Caco-2 (cell line): Measurements from ENCODE around the gene ADCYAP1R1. TPM values are rescaled to one million over a fixed set of nuclear protein-coding genes. Genes with fewer than 3 reads are reported as not detected.

Experiments
- BruUV-seq: library from RNA; stranded (reverse); fragments of 400-500 nt; replicated peaks from 2 replicates; lab custom pipeline; 2021; lab: Mats Ljungman, UMichigan
- CTCF ChIA-PET: fragments of 300-600 bp; sonication (Branson Sonifier 250); formaldehyde crosslinking; loops from one replicate; lab custom pipeline; 2022; ENCODE audit warnings: antibody characterized with exemption; lab: Charles Lee
- POLR2A ChIA-PET: fragments of 300-600 bp; sonication (Branson Sonifier 250); formaldehyde crosslinking; loops from one replicate; lab custom pipeline; 2022; ENCODE audit warnings: antibody characterized with exemption; lab: Charles Lee
- DNase-seq, 2 experiments: peaks; one replicate each; pipeline versions ENCODE4 v3.0.0 to v3.0.0-alpha.2; 2020 to 2022
- H3K27me3 ChIP-seq: replicated peaks from 2 replicates; pipeline ENCODE4 v1.6.0; 2011; ENCODE audit warnings: low read length; ENCODE audit not compliant: control insufficient read depth, insufficient read depth
- H3K36me3 ChIP-seq: 2 replicates; pipeline ENCODE4 v1.5.1; 2011; ENCODE audit warnings: low read length; ENCODE audit not compliant: control insufficient read depth, insufficient read depth
- H3K4me1 ChIP-seq: fragments of 250-450 bp; sonication (Bioruptor Pico); 2 replicates; pipeline ENCODE4 v1.5.1; 2020; ENCODE audit warnings: mild to moderate bottlenecking
- H3K4me3 ChIP-seq: 2 replicates; pipeline ENCODE4 v1.5.1; 2011; ENCODE audit warnings: low read depth, mild to moderate bottlenecking, control low read depth, low read length
- H3K9me3 ChIP-seq: fragments of 250-450 bp; sonication (Bioruptor Pico); 2 replicates; pipeline ENCODE4 v1.5.1; 2020; ENCODE audit warnings: mild to moderate bottlenecking, moderate library complexity
- H3K27ac Mint-ChIP-seq: one replicate; pipeline ENCODE4 v1.8.0; 2022; ENCODE audit warnings: mixed read lengths; ENCODE audit not compliant: unreplicated experiment
- H3K27me3 Mint-ChIP-seq: one replicate; pipeline ENCODE4 v1.8.0; 2022; ENCODE audit warnings: mixed read lengths; ENCODE audit not compliant: insufficient read depth, unreplicated experiment
- H3K36me3 Mint-ChIP-seq: one replicate; pipeline ENCODE4 v1.8.0; 2022; ENCODE audit warnings: mild to moderate bottlenecking, mixed read lengths; ENCODE audit not compliant: insufficient read depth, unreplicated experiment
- H3K4me1 Mint-ChIP-seq: one replicate; pipeline ENCODE4 v1.8.0; 2022; ENCODE audit warnings: low read depth, mixed read lengths; ENCODE audit not compliant: unreplicated experiment
- H3K4me3 Mint-ChIP-seq: one replicate; pipeline ENCODE4 v1.8.0; 2022; ENCODE audit warnings: mild to moderate bottlenecking, moderate library complexity, mixed read lengths; ENCODE audit not compliant: unreplicated experiment
- H3K9me3 Mint-ChIP-seq: one replicate; pipeline ENCODE4 v1.8.0; 2022; ENCODE audit warnings: mixed read lengths; ENCODE audit not compliant: unreplicated experiment
- intact Hi-C: fragments of 100-400 bp; cut with micrococcal nuclease; formaldehyde crosslinking; loops from one replicate; pipeline ENCODE4 v1.10.0; 2022; ENCODE audit not compliant: unreplicated experiment
- total RNA-seq: library from RNA; stranded (reverse); gene quantifications from 2 replicates; pipeline ENCODE4 v1.2.3, GENCODE V29; 2022
- TF ChIP-seq, protein P1 (sequence below), 2 experiments: fragments of 200-600 bp in 1 of 2; IDR thresholded peaks; 1 replicate in 1 of 2; 2 replicates in 1 of 2; pipeline versions ENCODE4 v1.5.1 to v1.8.0; 2011 to 2022; ENCODE audit warnings: antibody characterized with exemption in 1 of 2, control low read depth in 1 of 2, inconsistent platforms in 1 of 2, low read depth in 1 of 2, low read length in 1 of 2, mild to moderate bottlenecking in 1 of 2, moderate library complexity in 1 of 2; ENCODE audit not compliant: insufficient read depth in 1 of 2, severe bottlenecking in 1 of 2, unreplicated experiment in 1 of 2

Gene ADCYAP1R1
- total RNA-seq, 1 experiment from 2014 or later = not detected

DNA sequence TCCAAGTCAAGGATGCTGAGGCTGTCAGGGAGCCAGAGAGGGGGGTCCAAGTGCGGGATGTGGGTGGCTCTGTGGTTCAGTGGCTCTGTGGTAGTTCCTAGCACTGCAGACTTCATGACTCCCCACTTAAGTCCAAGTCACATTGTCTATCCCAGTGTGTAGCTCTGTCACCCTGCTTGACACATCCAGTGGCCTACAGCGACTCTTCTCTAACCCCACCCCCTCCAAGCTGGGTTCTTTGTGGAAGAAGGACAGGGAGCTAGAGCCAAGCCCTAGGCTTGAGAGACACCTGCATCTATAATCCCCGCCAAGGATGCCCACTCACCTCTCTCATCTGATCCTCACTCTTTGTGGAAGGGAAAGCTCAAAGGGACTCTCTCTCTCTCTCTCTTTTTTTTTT, 57.6 kb downstream of the ADCYAP1R1 start:
- no peak for DNase-seq
- TF ChIP-seq, protein P1, sequence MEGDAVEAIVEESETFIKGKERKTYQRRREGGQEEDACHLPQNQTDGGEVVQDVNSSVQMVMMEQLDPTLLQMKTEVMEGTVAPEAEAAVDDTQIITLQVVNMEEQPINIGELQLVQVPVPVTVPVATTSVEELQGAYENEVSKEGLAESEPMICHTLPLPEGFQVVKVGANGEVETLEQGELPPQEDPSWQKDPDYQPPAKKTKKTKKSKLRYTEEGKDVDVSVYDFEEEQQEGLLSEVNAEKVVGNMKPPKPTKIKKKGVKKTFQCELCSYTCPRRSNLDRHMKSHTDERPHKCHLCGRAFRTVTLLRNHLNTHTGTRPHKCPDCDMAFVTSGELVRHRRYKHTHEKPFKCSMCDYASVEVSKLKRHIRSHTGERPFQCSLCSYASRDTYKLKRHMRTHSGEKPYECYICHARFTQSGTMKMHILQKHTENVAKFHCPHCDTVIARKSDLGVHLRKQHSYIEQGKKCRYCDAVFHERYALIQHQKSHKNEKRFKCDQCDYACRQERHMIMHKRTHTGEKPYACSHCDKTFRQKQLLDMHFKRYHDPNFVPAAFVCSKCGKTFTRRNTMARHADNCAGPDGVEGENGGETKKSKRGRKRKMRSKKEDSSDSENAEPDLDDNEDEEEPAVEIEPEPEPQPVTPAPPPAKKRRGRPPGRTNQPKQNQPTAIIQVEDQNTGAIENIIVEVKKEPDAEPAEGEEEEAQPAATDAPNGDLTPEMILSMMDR (IDR thresholded peaks at IDR 0.05; ENCODE audit: insufficient read depth in 1 of 2, low read depth in 1 of 2, low read length in 1 of 2, severe bottlenecking in 1 of 2, unreplicated experiment in 1 of 2) = no peak
- H3K27me3 ChIP-seq = peaks cover 3% of the 10 kb centered on the region
- ChIA-PET CTCF (interaction anchor here (1.2 kb wide), 1 partner anchor 126 kb away, joined by 3 read pairs; no protein-coding TSS in a partner anchor), POLR2A (no interaction called here)
- Mint-ChIP-seq H3K9me3 (no peaks in the 10 kb centered on the region), H3K36me3 (no peaks in the 10 kb centered on the region), H3K4me3 (no peak overlapping the region), H3K27ac (no peak overlapping the region), H3K27me3 (peaks cover 18% of the 10 kb centered on the region), H3K4me1 (no peaks in the 10 kb centered on the region)
- BruUV-seq = no TSS peak
- H3K36me3 ChIP-seq = no peaks in the 10 kb centered on the region
- H3K4me3 ChIP-seq = no peak overlapping the region
- intact Hi-C loops = no loop called here
- no peaks in the 10 kb centered on the region for H3K9me3 ChIP-seq
- H3K4me1 ChIP-seq = no peaks in the 10 kb centered on the region

DNA sequence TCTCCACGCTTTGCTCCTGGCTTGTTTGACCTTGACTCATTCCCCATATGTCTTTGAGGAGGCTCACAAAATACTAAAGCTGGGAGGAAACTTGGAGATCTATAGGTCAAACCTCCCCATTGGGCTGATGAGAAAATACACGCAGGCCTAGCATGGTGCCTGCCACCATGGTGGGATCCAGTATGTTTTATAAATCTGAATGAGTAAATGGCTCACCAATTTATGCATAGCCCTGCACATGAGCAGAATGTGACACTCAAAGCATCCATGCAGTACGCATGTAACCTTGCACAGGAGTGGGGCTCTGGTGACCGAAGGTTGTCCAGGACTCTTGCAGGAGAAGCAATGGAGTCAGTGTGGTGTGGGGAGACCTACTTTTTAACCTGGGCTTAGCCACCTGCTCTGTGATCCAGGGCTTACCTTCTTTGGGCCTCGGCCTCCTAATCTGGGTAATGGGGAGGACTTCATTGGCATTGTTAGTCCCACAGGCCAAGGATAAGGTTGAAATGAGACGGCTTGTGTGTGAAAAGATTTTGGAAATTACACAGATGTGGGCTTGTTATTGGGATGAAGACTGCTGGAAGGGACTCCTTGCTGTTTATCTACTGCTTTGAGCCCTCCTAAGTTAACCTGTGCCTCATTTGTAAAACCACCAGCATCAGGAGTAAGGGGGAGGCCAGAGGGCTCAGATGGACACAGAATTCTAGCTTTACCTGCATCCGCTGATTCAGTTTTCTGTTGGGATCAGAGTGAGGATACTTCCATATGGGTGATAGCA, 58.4 kb downstream of the ADCYAP1R1 start:
- H3K4me1 Mint-ChIP-seq = no peaks in the 10 kb centered on the region
- peaks cover 14% of the 10 kb centered on the region for H3K27me3 Mint-ChIP-seq
- H3K27ac Mint-ChIP-seq = no peak overlapping the region
- Histone ChIP-seq H3K27me3 (peaks cover 3% of the 10 kb centered on the region), H3K4me1 (no peaks in the 10 kb centered on the region), H3K36me3 (no peaks in the 10 kb centered on the region), H3K9me3 (no peaks in the 10 kb centered on the region), H3K4me3 (no peak overlapping the region)
- intact Hi-C loops = no loop called here
- no peak overlapping the region for H3K4me3 Mint-ChIP-seq
- no peaks in the 10 kb centered on the region for H3K36me3 Mint-ChIP-seq
- TF ChIP-seq, protein P1 (IDR thresholded peaks at IDR 0.05; ENCODE audit: insufficient read depth in 1 of 2, low read depth in 1 of 2, low read length in 1 of 2, severe bottlenecking in 1 of 2, unreplicated experiment in 1 of 2) = no peak
- no peaks in the 10 kb centered on the region for H3K9me3 Mint-ChIP-seq
- ChIA-PET CTCF (interaction anchor here (1.2 kb wide), 1 partner anchor 127 kb away, joined by 3 read pairs; no protein-coding TSS in a partner anchor), POLR2A (no interaction called here)
- no TSS peak for BruUV-seq
- DNase-seq = no peak

DNA sequence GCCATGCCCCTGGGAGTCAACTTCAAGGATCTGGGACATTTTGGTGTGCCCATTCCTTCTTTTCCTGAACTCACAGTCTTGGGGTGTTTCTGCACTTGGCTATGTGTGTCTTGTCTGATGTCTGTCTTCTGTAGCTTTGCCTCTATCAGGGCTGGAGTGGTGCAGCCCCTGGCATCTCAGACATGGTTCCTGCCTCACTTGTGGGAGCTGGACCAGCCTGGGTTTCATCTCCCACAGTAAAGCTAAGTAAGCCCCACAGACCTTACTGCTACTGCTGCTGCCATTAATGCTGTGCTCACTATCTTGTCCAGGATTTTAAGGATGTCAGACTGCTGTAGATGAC, 59.0 kb downstream of the ADCYAP1R1 start:
- Histone ChIP-seq H3K4me1 (no peaks in the 10 kb centered on the region), H3K27me3 (peaks cover 3% of the 10 kb centered on the region), H3K9me3 (no peaks in the 10 kb centered on the region), H3K36me3 (no peaks in the 10 kb centered on the region), H3K4me3 (no peak overlapping the region)
- intact Hi-C loops = no loop called here
- H3K4me1 Mint-ChIP-seq = no peaks in the 10 kb centered on the region
- no peaks in the 10 kb centered on the region for H3K9me3 Mint-ChIP-seq
- POLR2A ChIA-PET = no interaction called here
- peaks cover 14% of the 10 kb centered on the region for H3K27me3 Mint-ChIP-seq
- TF ChIP-seq, protein P1 (IDR thresholded peaks at IDR 0.05; ENCODE audit: insufficient read depth in 1 of 2, low read depth in 1 of 2, low read length in 1 of 2, severe bottlenecking in 1 of 2, unreplicated experiment in 1 of 2) = no peak
- H3K27ac Mint-ChIP-seq = no peak overlapping the region
- no peak overlapping the region for H3K4me3 Mint-ChIP-seq
- DNase-seq = no peak
- H3K36me3 Mint-ChIP-seq = no peaks in the 10 kb centered on the region
- no TSS peak for BruUV-seq
- CTCF ChIA-PET = no interaction called here
